GM10266 (cell line): ENCODE data around the gene CEP44.
A peak's percentile ranks its signal among the peaks of the same experiment; 100 is the strongest.

Experiments used
- DNase-seq: peaks from one replicate; pipeline ENCODE4 v3.0.0; 2012; ENCODE audit errors: extremely low spot score
- TF ChIP-seq, protein P1 (sequence below): IDR thresholded peaks from 2 replicates; pipeline ENCODE4 v1.5.1; 2012; ENCODE audit warnings: mild to moderate bottlenecking, low read depth; ENCODE audit not compliant: control insufficient read depth, insufficient read depth; ENCODE audit errors: missing control alignments

CEP44 gene

GRCh38 chr4:174314274-174314673 lies 30.6 kb downstream of the CEP44 start:
- TF ChIP-seq, protein P1, sequence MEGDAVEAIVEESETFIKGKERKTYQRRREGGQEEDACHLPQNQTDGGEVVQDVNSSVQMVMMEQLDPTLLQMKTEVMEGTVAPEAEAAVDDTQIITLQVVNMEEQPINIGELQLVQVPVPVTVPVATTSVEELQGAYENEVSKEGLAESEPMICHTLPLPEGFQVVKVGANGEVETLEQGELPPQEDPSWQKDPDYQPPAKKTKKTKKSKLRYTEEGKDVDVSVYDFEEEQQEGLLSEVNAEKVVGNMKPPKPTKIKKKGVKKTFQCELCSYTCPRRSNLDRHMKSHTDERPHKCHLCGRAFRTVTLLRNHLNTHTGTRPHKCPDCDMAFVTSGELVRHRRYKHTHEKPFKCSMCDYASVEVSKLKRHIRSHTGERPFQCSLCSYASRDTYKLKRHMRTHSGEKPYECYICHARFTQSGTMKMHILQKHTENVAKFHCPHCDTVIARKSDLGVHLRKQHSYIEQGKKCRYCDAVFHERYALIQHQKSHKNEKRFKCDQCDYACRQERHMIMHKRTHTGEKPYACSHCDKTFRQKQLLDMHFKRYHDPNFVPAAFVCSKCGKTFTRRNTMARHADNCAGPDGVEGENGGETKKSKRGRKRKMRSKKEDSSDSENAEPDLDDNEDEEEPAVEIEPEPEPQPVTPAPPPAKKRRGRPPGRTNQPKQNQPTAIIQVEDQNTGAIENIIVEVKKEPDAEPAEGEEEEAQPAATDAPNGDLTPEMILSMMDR = no peak

DNA sequence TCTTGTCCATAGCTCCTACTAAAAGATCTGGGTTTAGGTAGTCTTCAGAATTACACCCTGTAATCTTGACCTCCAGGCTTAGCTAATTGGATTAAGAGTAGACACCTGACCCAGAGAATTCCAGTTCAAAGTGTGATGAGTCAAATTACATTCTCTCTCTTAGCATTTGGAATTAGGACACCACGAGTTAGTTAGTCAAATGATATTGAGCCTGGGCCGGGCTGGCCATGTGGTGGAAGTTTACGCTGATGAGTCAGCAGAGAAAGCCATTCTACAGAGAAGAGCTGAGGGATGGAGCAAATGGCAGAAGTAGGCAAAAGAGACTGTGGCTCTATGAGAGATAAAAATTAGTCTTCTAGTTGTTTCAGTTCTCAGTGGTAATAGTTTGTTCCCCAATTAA lies 31.1 kb downstream of the CEP44 start:
- TF ChIP-seq, protein P1 = no peak
- no peak for DNase-seq

More at GRCh38 chr4:174314274-174314673, 30.6 kb downstream of the CEP44 start:
- no peak for DNase-seq

DNA sequence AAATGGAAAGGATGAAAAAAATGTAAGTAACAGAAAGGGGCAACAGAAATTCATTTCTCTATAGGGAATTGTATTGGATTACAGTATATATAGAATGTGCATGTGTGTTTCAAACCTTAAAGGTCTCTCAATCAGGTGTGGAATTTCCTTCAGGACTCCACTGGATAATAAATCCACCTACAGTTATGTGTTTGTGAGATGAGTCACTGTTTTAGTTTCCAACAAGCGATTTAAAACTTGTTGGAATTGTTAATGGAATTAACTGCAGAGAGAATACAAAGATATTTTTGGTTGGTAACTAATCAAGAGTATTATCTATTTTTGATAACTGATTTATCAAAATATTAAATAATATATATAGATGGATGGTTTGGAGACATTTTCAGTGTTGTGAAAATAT lies 32.8 kb downstream of the CEP44 start:
- DNase-seq = no peak
- TF ChIP-seq, protein P1 = no peak

DNA sequence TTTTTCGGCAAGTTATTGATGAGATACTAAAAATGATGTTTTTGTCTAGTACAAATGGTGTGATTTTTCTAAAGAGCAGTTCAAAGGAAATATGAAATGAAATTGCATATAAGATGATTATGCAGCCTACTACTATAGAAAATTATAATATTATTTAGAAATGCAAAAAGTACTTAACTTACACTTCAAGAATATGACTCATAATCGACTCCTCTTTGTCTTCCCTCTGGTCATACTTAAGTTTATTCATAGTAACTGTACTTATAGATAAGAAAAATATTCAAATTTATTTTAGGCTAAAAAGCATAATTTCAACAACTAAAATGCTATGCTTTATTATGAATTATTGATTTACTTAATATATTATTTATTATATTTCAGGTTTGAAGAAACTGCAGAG lies 33.2 kb downstream of the CEP44 start:
- no peak for DNase-seq
- TF ChIP-seq, protein P1 = no peak

- DNase-seq = no peak
- TF ChIP-seq, protein P1 = no peak
Observed at GRCh38 chr4:174317531-174317930, 33.8 kb downstream of the CEP44 start.

DNA sequence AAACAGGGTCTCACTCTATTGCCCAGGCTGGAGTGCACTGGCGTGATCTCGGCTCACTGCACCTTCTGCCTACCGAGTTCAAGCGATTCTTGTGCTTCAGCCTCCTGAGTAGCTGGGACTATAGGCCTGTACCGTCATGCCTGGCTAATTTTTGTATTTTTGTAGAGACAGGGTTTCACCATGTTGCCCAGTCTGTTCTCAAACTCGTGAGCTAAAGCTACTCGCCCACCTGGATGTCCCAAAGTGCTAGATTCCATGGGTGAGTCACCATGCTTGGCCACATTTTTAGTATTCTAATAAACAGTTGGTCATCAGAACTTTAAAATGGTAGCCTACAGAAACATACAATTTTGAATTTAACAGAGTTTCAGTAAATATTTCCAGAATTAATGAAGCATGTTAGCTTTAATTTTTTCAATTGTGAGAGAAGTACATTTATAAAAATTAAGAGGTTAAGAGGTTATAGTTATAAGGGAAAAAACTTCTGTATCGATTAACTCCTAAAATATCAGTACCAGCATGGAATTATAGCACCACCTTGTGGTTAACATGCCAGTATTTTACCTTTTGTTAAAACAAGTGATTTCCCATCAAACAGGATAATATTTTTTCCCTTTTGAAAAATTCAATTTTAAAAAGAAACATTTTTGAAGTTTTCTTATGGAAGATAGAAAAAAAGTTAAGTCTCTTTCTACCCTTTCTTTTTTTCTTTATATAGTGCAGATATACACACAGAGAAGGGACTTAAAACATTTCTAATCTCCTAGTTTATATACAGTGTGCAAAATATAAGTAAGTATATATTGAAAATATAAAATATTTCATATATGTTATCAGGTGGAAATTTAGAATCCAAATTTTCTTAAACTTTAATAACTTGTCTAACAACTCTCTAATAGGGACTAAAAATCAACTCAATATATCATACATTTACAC lies 35.4 kb downstream of the CEP44 start:
- DNase-seq = no peak
- TF ChIP-seq, protein P1 = peak; percentile 52
